H1 (cell line): ENCODE results near the gene LRP3. TPM values are rescaled to one million over a fixed set of nuclear protein-coding genes. Genes with fewer than 3 reads are reported as not detected.
A peak's percentile ranks its signal among the peaks of the same experiment; 100 is the strongest.

ENCODE experiments used
- CTCF ChIA-PET: fragments of 300-600 bp; sonication (Branson Sonifier 250); formaldehyde crosslinking; loops from one replicate; lab custom pipeline; 2021; ENCODE audit not compliant: partially characterized antibody; lab: Charles Lee
- POLR2A ChIA-PET: fragments of 300-600 bp; sonication (Branson Sonifier 250); formaldehyde crosslinking; loops from one replicate; lab custom pipeline; 2021; ENCODE audit warnings: inconsistent platforms; ENCODE audit not compliant: partially characterized antibody; lab: Charles Lee
- DNase-seq, 2 experiments: peaks; one replicate each; pipeline versions ENCODE4 v3.0.0 to v3.0.0-alpha.2; 2010 to 2022; ENCODE audit warnings: low spot score in 2 of 2, low read depth in 1 of 2, mixed read lengths in 1 of 2
- FAIRE-seq: peaks from 2 replicates; lab custom pipeline; 2011; peaks lifted over from hg19 to GRCh38; lab: Jason Lieb, UNC
- H2AFZ ChIP-seq: 2 replicates; pipeline ENCODE4 v1.8.1; 2012; ENCODE audit warnings: low read length, inconsistent platforms
- H2AK5ac ChIP-seq: 2 replicates; pipeline ENCODE4 v1.6.1; 2013; ENCODE audit warnings: low read depth, low read length
- H2BK120ac ChIP-seq: replicated peaks from 2 replicates; pipeline ENCODE3; 2013; ENCODE audit warnings: low read depth, low read length, inconsistent platforms
- H2BK12ac ChIP-seq: 2 replicates; pipeline ENCODE4 v1.6.1; 2013; ENCODE audit warnings: low read depth, low read length
- H2BK15ac ChIP-seq: 2 replicates; pipeline ENCODE4 v1.6.1; 2013; ENCODE audit warnings: low read length
- H2BK20ac ChIP-seq: 2 replicates; pipeline ENCODE4 v1.6.1; 2013; ENCODE audit warnings: low read length
- H2BK5ac ChIP-seq: 2 replicates; pipeline ENCODE4 v1.6.1; 2013; ENCODE audit warnings: low read depth, low read length
- H3K14ac ChIP-seq: 2 replicates; pipeline ENCODE4 v1.6.1; 2013; ENCODE audit warnings: inconsistent platforms; ENCODE audit not compliant: insufficient read length
- H3K18ac ChIP-seq: 2 replicates; pipeline ENCODE4 v1.6.1; 2013; ENCODE audit warnings: low read length; ENCODE audit errors: extremely low read depth
- H3K23ac ChIP-seq: 2 replicates; pipeline ENCODE4 v1.6.1; 2013; ENCODE audit warnings: inconsistent platforms; ENCODE audit not compliant: insufficient read length
- H3K23me2 ChIP-seq: 2 replicates; pipeline ENCODE4 v1.6.1; 2013; ENCODE audit warnings: low read depth, low read length
- H3K27ac ChIP-seq: 2 replicates; pipeline ENCODE4 v1.6.1; 2011; ENCODE audit warnings: low read depth, low read length, inconsistent platforms
- H3K27me3 ChIP-seq, 4 experiments: replicated peaks in 1 of 4; 1 replicate in 1 of 4; 2 replicates in 3 of 4; pipeline versions ENCODE4 v1.6.1 to v1.8.1; 2011 to 2013; ENCODE audit warnings: low read length in 3 of 4, mild to moderate bottlenecking in 3 of 4, inconsistent platforms in 2 of 4, mixed read lengths in 2 of 4, moderate library complexity in 1 of 4; ENCODE audit not compliant: control insufficient read depth in 3 of 4, insufficient read depth in 3 of 4; ENCODE audit errors: extremely low read depth in 1 of 4
- H3K36me3 ChIP-seq, 4 experiments: 2 replicates each; pipeline versions ENCODE4 v1.6.1 to v1.8.1; 2011 to 2013; ENCODE audit warnings: mild to moderate bottlenecking in 4 of 4, low read length in 3 of 4, moderate library complexity in 2 of 4, control low read depth in 1 of 4, inconsistent platforms in 1 of 4; ENCODE audit not compliant: insufficient read depth in 4 of 4, control insufficient read depth in 2 of 4
- H3K4ac ChIP-seq: replicated peaks from 2 replicates; pipeline ENCODE3; 2013; ENCODE audit warnings: low read length, low read depth, mixed read lengths, inconsistent platforms; ENCODE audit not compliant: insufficient read length
- H3K4me1 ChIP-seq, 4 experiments: replicated peaks in 1 of 4; 1 replicate in 1 of 4; 2 replicates in 3 of 4; pipeline versions ENCODE4 v1.6.1 to v1.8.1; 2011 to 2013; ENCODE audit warnings: low read length in 3 of 4, inconsistent platforms in 2 of 4, mixed read lengths in 1 of 4; ENCODE audit not compliant: insufficient read depth in 4 of 4, control insufficient read depth in 3 of 4
- H3K4me2 ChIP-seq, 2 experiments: 2 replicates each; pipeline versions ENCODE4 v1.6.1 to v1.8.1; 2011 to 2013; ENCODE audit warnings: low read depth in 2 of 2, low read length in 2 of 2, control low read depth in 1 of 2, inconsistent platforms in 1 of 2, mild to moderate bottlenecking in 1 of 2; ENCODE audit not compliant: insufficient read depth in 1 of 2
- H3K4me3 ChIP-seq, 4 experiments: fragments of 200-600, 300-600 bp in 1 of 4; sonication (generic), shearing (Covaris generic), sonication (Bioruptor Twin) in 1 of 4; 2 replicates each; pipeline versions ENCODE4 v1.5.1 to v1.8.1; 2011 to 2016; ENCODE audit warnings: low read length in 4 of 4, low read depth in 3 of 4, control low read depth in 2 of 4, inconsistent platforms in 2 of 4, mild to moderate bottlenecking in 2 of 4, mixed read lengths in 1 of 4, moderate library complexity in 1 of 4; ENCODE audit not compliant: insufficient read depth in 2 of 4; ENCODE audit errors: extremely low read depth in 1 of 4
- H3K56ac ChIP-seq: replicated peaks from 2 replicates; pipeline ENCODE3; 2013; ENCODE audit warnings: low read depth, mild to moderate bottlenecking, mixed read lengths, low read length, inconsistent platforms; ENCODE audit not compliant: insufficient read length
- H3K79me1 ChIP-seq: 2 replicates; pipeline ENCODE4 v1.6.1; 2013; ENCODE audit warnings: low read depth, low read length, control low read depth
- H3K79me2 ChIP-seq, 2 experiments: 2 replicates each; pipeline versions ENCODE4 v1.6.1 to v1.8.1; 2012 to 2013; ENCODE audit warnings: low read length in 2 of 2, mild to moderate bottlenecking in 2 of 2, inconsistent platforms in 1 of 2; ENCODE audit not compliant: insufficient read depth in 2 of 2, control insufficient read depth in 1 of 2
- H3K9ac ChIP-seq, 4 experiments: replicated peaks in 1 of 4; 1 replicate in 1 of 4; 2 replicates in 3 of 4; pipeline versions ENCODE4 v1.6.1 to v1.8.1; 2011 to 2013; ENCODE audit warnings: low read depth in 3 of 4, low read length in 3 of 4, control low read depth in 2 of 4, mild to moderate bottlenecking in 2 of 4, moderate library complexity in 2 of 4, inconsistent platforms in 1 of 4; ENCODE audit errors: extremely low read depth in 1 of 4
- H3K9me3 ChIP-seq, 2 experiments: 2 replicates each; pipeline versions ENCODE4 v1.6.1 to v1.8.1; 2012 to 2013; ENCODE audit warnings: mild to moderate bottlenecking in 2 of 2, moderate library complexity in 2 of 2, control low read depth in 1 of 2, inconsistent platforms in 1 of 2, low read depth in 1 of 2, low read length in 1 of 2, mixed read lengths in 1 of 2; ENCODE audit not compliant: insufficient read depth in 2 of 2
- H4K20me1 ChIP-seq, 2 experiments: replicated peaks in 1 of 2; 2 replicates each; pipeline versions ENCODE3 to v1.8.1; 2011 to 2013; ENCODE audit warnings: inconsistent platforms in 2 of 2, low read length in 2 of 2, mild to moderate bottlenecking in 1 of 2; ENCODE audit not compliant: insufficient read depth in 2 of 2, control insufficient read depth in 1 of 2
- H4K5ac ChIP-seq: 2 replicates; pipeline ENCODE4 v1.6.1; 2013; ENCODE audit warnings: low read length, low read depth, mixed read lengths, inconsistent platforms; ENCODE audit not compliant: insufficient read length
- H4K8ac ChIP-seq: 2 replicates; pipeline ENCODE4 v1.8.0; 2013; ENCODE audit warnings: mild to moderate bottlenecking, moderate library complexity, low read length, inconsistent platforms; ENCODE audit not compliant: insufficient read depth; ENCODE audit errors: extremely low read depth
- H4K91ac ChIP-seq: replicated peaks from 2 replicates; pipeline ENCODE3; 2013; ENCODE audit warnings: low read length, mixed read lengths, inconsistent platforms; ENCODE audit not compliant: insufficient read length
- GABPA ChIP-seq: IDR thresholded peaks from 2 replicates; pipeline ENCODE4 v1.6.1; 2011; ENCODE audit warnings: mild to moderate bottlenecking, low read length, moderate library complexity, borderline replicate concordance; ENCODE audit not compliant: insufficient read depth
- RAD21 ChIP-seq, 2 experiments: IDR thresholded peaks in 1 of 2; conservative IDR thresholded peaks in 1 of 2; 2 replicates each; pipeline ENCODE4 v1.6.1; 2011; ENCODE audit warnings: low read depth in 2 of 2, low read length in 2 of 2, improper control_type of control experiment in 1 of 2, inconsistent platforms in 1 of 2, mild to moderate bottlenecking in 1 of 2, moderate library complexity in 1 of 2
- TAF1 ChIP-seq: IDR thresholded peaks from 2 replicates; pipeline ENCODE4 v1.6.1; 2011; ENCODE audit warnings: mild to moderate bottlenecking, low read depth, low read length
- WGBS, 2 experiments: shearing (Covaris generic) in 1 of 2; methylation state at CpG; one replicate each; pipeline versions ENCODE4 v1.1.6 to v1.1.7; 2013 to 2015; ENCODE audit warnings: low lambda C conversion rate in 2 of 2, mixed read lengths in 2 of 2, inconsistent platforms in 1 of 2, low coverage in 1 of 2, missing lambda C conversion rate in 1 of 2; ENCODE audit not compliant: insufficient replicate concordance in 2 of 2, insufficient coverage in 1 of 2, insufficient read length in 1 of 2; ENCODE audit errors: extremely low coverage in 1 of 2, missing lambda C conversion rate in 1 of 2; 5-methylcytosine and 5-hydroxymethylcytosine counted together
- polyA plus RNA-seq, 7 experiments: library from polyadenylated mRNA; depleted of rRNA in 3 of 7; stranded (reverse) in 5 of 7; unstranded in 2 of 7; fragments of >200 nt in 5 of 7; fragments of 200-250 nt in 2 of 7; gene quantifications; 1 replicate in 5 of 7; 2 replicates in 1 of 7; 4 replicates in 1 of 7; pipeline versions ENCODE4 v1.2.1 to v1.2.3, GENCODE V29; 2011 to 2013; ENCODE audit warnings: missing spikeins in 2 of 7, mixed read lengths in 2 of 7
- total RNA-seq: library from RNA; stranded (reverse); fragmentation: NEBNext Ultra II Directional; extraction: Animal tissue kit (Norgen Biotek cat#: 25700); gene quantifications from 2 replicates; pipeline ENCODE4 v1.2.1, GENCODE V29; 2021
- TF ChIP-seq, protein P1 (sequence below), 3 experiments: IDR thresholded peaks; 1 replicate in 2 of 3; 2 replicates in 1 of 3; pipeline versions ENCODE4 v1.5.1 to v1.6.1; 2011; ENCODE audit warnings: low read length in 3 of 3, mild to moderate bottlenecking in 3 of 3, inconsistent platforms in 2 of 3, low read depth in 1 of 3, moderate library complexity in 1 of 3; ENCODE audit not compliant: insufficient read depth in 1 of 3; ENCODE audit errors: control extremely low read depth in 1 of 3

The LRP3 gene
- total and polyA plus RNA-seq, 2 of the 8 experiments (the other 6 are each of a cell fraction or from before 2014, with no cell fraction given), result 30.3 to 33.7 TPM

GRCh38 chr19:33219261-33219815 is 25.2 kb downstream of the LRP3 start:
- no peaks in the 10 kb centered on the region for H3K23me2 ChIP-seq
- no peak overlapping the region for H3K4me3 ChIP-seq
- ChIA-PET POLR2A (interaction anchor here (0.8 kb wide), 1 partner anchor 155 kb away, joined by 3 read pairs; no protein-coding TSS in a partner anchor), CTCF (interaction anchor here (0.7 to 1.7 kb wide), 5 partner anchors 8 to 273 kb away, joined by 3 to 4 read pairs (median 3); no protein-coding TSS in a partner anchor)
- H2AFZ ChIP-seq, result no peak overlapping the region
- no peaks in the 10 kb centered on the region for H3K36me3 ChIP-seq
- H3K4me2 ChIP-seq, result no peak overlapping the region
- H3K4ac ChIP-seq, result no peak overlapping the region
- TF ChIP-seq TAF1 (no peak), RAD21 (IDR thresholded peaks at IDR 0.05 in 1 of 2, conservative IDR thresholded peaks at IDR 0.05 in 1 of 2; ENCODE audit: low read depth in 2 of 2, low read length in 2 of 2) (peak; percentile 40 to 60; a peak in 3 of 4 replicates), GABPA (peak; percentile 33; the same call in 1 of the 2 replicates)
- TF ChIP-seq, protein P1, sequence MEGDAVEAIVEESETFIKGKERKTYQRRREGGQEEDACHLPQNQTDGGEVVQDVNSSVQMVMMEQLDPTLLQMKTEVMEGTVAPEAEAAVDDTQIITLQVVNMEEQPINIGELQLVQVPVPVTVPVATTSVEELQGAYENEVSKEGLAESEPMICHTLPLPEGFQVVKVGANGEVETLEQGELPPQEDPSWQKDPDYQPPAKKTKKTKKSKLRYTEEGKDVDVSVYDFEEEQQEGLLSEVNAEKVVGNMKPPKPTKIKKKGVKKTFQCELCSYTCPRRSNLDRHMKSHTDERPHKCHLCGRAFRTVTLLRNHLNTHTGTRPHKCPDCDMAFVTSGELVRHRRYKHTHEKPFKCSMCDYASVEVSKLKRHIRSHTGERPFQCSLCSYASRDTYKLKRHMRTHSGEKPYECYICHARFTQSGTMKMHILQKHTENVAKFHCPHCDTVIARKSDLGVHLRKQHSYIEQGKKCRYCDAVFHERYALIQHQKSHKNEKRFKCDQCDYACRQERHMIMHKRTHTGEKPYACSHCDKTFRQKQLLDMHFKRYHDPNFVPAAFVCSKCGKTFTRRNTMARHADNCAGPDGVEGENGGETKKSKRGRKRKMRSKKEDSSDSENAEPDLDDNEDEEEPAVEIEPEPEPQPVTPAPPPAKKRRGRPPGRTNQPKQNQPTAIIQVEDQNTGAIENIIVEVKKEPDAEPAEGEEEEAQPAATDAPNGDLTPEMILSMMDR (IDR thresholded peaks at IDR 0.05; ENCODE audit: control extremely low read depth in 1 of 3, insufficient read depth in 1 of 3, low read depth in 1 of 3, low read length in 3 of 3), result peak; percentile 69 to 79 (median 77)
- no peaks in the 10 kb centered on the region for H3K79me2 ChIP-seq
- H2BK5ac ChIP-seq, result no peak overlapping the region
- no peak overlapping the region for H2BK12ac ChIP-seq
- H2BK20ac ChIP-seq, result no peak overlapping the region
- H3K23ac ChIP-seq, result no peak overlapping the region
- peaks cover 0 to 2% of the 10 kb centered on the region in 2 experiments for H4K20me1 ChIP-seq
- no peak overlapping the region for H3K18ac ChIP-seq
- H2BK120ac ChIP-seq, result no peak overlapping the region
- H4K5ac ChIP-seq, result no peak overlapping the region
- H3K4me1 ChIP-seq, result peaks cover 0 to 2% (median under 1%) of the 10 kb centered on the region in 4 experiments; a peak in 2 of 7 replicates
- peak in 1 of 2 experiments; percentile 78 for DNase-seq
- H3K9ac ChIP-seq, result no peak overlapping the region
- peaks cover 0 to 5% (median 3%) of the 10 kb centered on the region in 4 experiments; a peak in 5 of 7 replicates for H3K27me3 ChIP-seq
- H4K8ac ChIP-seq, result no peak overlapping the region
- H3K79me1 ChIP-seq, result no peaks in the 10 kb centered on the region
- H4K91ac ChIP-seq, result no peak overlapping the region
- H3K27ac ChIP-seq, result no peak overlapping the region; the same call in 1 of the 2 replicates
- H3K9me3 ChIP-seq, result no peaks in the 10 kb centered on the region
- no peak overlapping the region for H3K56ac ChIP-seq
- no peak for FAIRE-seq
- no peak overlapping the region for H2BK15ac ChIP-seq
- H3K14ac ChIP-seq, result no peak overlapping the region
- 85% methylated on average over 12 of the region's 12 CpGs; no CpG with 5 or more reads in 1 of the 2 experiments for WGBS, 2 experiments
- H2AK5ac ChIP-seq, result no peak overlapping the region
